ENCODE results near the gene FAM174C.

Gene FAM174C

GRCh38 chr19:1272423-1273262, 2.7 kb upstream of the FAM174C start:
- no peak for DNase-seq (ENCODE audit: low read depth in 2 of 2)

- no peak for DNase-seq (ENCODE audit: low read depth in 2 of 2)
These were observed 1.9 kb upstream of the FAM174C start for GRCh38 chr19:1273263-1274041.

DNA sequence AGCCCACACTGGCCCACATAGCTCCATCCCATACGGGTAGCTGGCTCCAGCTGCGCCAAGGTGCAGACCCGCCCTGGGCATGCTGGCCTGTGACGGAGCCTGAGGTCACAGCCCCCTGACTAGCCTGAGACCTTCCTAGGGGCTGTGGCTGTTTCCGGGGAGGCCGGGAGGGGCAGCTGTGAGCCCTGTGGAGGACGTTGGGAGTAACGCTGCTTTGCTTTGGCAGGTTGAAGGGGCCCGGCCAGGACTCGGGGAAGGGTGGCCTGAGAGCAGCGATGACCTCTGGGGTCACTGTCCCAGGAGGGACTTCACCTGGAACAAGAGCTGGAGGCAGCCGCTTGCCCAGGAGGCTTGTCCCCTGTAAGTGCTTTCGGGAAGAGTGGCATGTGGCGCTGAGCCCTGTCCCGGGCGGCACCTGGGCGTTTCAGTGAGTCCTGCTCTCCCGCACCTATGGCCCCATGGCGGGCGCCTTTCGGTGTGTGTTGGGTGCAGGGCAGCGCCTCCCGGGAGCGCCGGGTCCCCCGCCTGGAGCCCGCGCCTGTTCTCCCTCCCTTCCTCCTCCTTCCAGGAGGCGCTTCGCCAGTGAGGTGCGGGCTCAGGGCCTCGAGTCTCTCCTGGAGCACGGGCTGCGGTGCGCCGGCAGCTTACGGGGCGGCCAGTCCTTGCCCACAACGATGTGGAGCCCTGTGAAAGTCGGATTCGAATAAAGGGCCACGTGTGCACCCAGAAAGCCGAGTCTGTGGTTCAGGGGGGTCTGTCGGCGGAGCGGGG, 1.1 kb upstream of the FAM174C start:
- no peak for DNase-seq (ENCODE audit: low read depth in 2 of 2)

DNA sequence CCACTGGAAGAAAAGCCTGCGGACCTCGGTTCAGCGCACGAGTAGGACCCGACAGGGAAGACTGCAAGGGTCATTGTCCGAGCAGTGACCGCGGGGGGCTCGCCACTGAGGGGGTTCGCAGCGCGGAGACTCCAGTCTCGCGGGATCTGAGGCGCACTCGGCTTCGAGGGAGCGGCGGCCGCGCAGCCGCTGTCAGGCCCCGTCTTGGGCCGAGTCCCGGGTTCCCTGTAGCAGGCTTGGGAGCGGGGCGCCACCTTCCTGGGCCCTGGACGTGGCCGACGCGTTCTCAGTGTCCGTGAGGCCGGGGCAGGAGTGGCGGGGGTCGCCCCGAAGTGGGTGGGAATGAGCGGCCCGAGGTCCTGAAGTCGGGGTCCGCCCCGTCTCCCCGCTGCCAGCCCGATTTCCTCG, 474 bp upstream of the FAM174C start:
- no peak for DNase-seq (ENCODE audit: low read depth in 2 of 2)

DNA sequence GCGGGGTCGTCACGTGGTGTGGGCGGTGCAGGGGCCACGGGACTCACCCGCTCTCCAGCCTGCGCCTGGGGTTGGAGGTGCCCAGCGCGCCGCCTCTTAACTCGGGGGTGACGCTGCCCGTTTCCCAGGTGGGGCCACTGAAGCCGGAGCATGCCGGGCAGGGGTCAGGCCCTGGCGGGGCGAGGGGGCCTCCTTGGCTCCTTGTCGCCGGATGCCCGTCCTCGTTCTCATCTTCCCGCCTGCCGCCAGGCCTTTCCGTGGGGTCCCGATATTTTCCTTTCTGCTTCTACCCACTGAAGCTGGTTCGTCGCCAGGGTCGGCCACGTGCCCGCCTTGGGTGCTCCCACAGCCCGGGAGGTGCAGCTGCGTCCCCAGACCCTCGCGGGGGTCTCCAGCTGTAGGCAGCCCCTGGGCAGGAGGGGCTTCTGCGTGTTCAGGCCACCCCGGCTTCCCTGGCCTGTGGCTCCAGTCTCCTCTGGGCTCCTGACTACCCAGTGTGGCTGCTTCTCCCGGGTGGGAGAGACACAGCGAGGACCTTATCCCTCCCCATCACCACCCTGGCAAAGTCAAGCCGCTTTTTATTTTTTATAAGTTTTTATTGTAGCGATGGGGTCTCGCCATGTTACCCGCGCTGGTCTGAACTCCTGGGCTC, 772 bp downstream of the FAM174C start:
- DNase-seq (ENCODE audit: low read depth in 2 of 2): no peak

- no peak for DNase-seq (ENCODE audit: low read depth in 2 of 2)
These were observed 1.3 kb downstream of the FAM174C start for GRCh38 chr19:1276628-1277022.

DNA sequence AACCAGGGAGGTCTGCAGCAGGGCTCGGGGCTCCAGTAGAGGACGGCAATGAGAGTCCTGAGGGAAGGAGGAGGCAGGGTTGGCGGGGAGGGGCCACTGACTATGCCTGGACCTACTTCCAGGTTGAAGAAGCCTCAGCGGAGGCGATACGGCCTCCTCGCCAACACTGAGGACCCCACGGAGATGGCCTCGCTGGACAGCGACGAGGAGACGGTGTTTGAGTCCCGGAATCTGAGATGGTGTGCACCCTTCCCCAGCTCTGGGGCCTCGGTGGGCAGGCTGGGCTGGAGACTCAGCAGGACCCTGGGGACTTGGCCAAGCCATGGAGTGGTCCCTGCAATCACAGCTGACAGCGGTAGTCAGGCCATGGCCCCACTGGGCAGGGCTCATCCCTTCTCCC, 1.7 kb downstream of the FAM174C start:
- no peak for DNase-seq (ENCODE audit: low read depth in 2 of 2)

DNA sequence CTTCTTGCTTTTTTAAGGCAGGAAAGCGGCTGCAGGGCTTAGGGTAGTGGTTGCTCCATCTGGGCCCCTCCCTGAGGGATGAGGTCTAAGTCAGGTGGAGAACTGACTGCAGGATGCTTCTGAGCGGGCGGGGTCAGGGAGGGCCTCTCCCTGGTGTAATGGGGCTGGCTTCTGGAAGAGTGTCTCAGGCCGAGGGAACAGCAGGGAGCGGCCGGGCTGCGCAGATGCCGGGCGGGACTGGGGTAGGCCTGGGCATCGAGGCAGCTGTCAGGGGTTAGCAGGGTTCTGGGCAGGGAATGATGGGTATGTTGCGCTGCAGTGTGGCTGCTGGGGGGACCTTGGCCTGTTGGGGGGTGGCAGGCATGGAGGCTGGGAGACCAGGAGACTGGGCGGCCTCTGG, 2.7 kb downstream of the FAM174C start:
- no peak for DNase-seq (ENCODE audit: low read depth in 2 of 2)

GRCh38 chr19:1278713-1279660, 3.7 kb downstream of the FAM174C start:
- no peak for DNase-seq (ENCODE audit: low read depth in 2 of 2)

DNA sequence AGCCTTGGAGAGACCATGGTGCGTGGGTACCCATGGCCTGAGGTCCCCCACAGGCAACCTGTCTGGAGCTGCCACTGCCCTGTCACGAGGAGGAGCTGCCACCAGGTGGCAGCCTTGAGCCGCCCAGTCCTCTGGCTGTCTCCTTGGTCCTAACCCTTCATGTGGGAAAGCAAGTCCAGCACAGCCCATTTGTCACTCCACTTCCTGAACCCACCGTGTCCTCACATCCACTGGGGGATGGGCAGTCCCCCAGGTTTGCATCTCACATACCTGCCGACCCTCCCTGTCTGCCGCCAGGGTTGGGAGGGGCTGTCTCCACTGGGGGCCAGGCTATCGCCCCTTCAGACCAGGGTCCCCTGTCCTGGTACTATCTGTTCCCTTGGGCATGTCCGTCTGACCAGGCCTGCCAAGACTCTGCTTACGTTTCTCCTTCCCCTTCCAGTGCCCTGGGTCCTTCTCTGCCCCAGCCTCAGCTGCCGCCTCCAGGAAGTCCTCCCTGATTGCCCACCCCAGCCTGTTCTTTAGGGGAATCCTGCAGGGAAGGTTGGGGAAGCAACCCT, 4.5 kb downstream of the FAM174C start:
- peak; percentile 60 to 62 for DNase-seq (ENCODE audit: low read depth in 2 of 2)

GRCh38 chr19:1280636-1281568, 5.6 kb downstream of the FAM174C start:
- DNase-seq (ENCODE audit: low read depth in 2 of 2): no peak

DNA sequence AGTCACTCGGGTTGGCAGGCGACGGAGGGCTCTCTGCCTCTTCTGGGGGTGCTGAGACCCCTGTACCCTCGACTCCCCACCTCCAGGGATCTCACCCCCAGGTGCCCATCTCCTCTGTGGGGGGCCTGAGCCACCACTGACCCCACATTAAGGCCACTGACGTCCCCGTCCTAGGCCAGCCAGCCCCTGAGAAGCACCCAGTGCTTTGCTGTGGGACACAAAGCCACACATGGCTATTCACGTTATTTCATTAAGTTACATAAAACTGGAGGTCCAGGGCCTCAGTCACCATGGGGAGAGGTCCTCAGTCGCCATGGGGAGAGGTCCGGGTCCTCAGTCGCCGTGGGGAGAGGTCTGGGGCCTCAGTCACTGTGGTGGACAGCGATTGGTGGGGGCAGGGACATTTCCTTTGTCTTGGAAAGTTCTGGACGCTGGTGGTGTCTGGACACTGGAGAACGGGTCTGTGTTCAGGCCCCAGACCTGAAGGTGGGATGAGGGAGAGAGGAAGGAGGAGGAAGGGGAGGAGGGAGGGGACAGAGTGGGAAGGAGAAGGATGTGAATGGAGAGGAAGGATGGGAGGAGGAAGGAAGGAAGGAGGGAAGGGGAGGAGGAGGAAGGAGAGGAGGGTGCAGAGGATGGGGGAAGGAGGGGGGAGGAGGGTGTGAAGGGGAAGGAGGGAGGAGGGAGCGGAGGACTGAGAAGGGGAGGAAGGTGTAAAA, 6.4 kb downstream of the FAM174C start:
- no peak for DNase-seq (ENCODE audit: low read depth in 2 of 2)

- DNase-seq (ENCODE audit: low read depth in 2 of 2): no peak
These were observed 7.4 kb downstream of the FAM174C start for GRCh38 chr19:1282588-1283206.

GRCh38 chr19:1283207-1283916, 8.0 kb downstream of the FAM174C start:
- no peak for DNase-seq (ENCODE audit: low read depth in 2 of 2)

DNA sequence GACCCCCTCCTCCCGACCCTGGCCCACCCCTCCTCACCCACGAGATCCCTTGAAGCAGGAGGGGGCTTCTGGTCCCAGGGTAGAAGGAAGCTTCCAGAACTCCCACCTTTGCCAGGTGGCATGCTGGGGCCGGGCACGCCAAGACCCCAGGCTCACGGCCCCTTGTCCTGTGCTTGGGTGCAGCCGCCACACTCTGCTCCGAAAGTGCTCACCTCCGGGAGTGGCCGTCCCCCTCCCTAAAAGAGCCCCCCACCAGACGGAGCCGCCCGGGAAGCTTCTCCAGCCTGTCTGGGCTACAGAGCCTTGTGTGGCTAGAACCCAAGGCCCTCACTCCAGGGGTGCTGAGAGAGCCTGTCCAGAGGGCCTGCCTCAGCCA, 8.6 kb downstream of the FAM174C start:
- no peak for DNase-seq (ENCODE audit: low read depth in 2 of 2)

GRCh38 chr19:1284293-1284978, 9.1 kb downstream of the FAM174C start:
- DNase-seq (ENCODE audit: low read depth in 2 of 2): no peak

All from stimulated activated CD8-positive, alpha-beta memory T cell treated with anti-CD3 and anti-CD28 coated beads, Interleukin-2, amount 100 ng/mL, for 1 hour (primary cell).